HL-60/S4 (cell line): Measurements from ENCODE around the gene SRL.

Source experiments
- in situ Hi-C: fragments of 300-500 bp; cut with MboI; formaldehyde crosslinking; loops from 2 replicates; pipeline ENCODE4 v1.14.3; 2022; ENCODE audit warnings: low sequenced_read_pairs

Gene SRL

GRCh38 chr16:4241928-4242283, at the start of gene SRL:
Gene SRL, minus strand, starts transcription at chr16:4242080. Its CDS starts 13 bp downstream, at chr16:4242067.
- in situ Hi-C loops: no loop called here

GRCh38 chr16:4290236-4290830, 48.5 kb upstream of the SRL start:
- in situ Hi-C loops: loop anchor here (5.0 kb wide), 1 partner anchor 37 kb away; no protein-coding TSS in a partner anchor

- in situ Hi-C loops: no loop called here
Observed at GRCh38 chr16:4288148-4288921, 46.5 kb upstream of the SRL start.

GRCh38 chr16:4285167-4285566, 43.3 kb upstream of the SRL start:
- in situ Hi-C loops: no loop called here

GRCh38 chr16:4283939-4284338, 42.1 kb upstream of the SRL start:
- in situ Hi-C loops: no loop called here

GRCh38 chr16:4283441-4283840, 41.6 kb upstream of the SRL start:
- in situ Hi-C loops: no loop called here

GRCh38 chr16:4280625-4281024, 38.7 kb upstream of the SRL start:
- in situ Hi-C loops: no loop called here

GRCh38 chr16:4277987-4278513, 36.2 kb upstream of the SRL start:
- in situ Hi-C loops: no loop called here

GRCh38 chr16:4275861-4276260, 34.0 kb upstream of the SRL start:
- in situ Hi-C loops: no loop called here

GRCh38 chr16:4273858-4274311, 32.0 kb upstream of the SRL start:
- in situ Hi-C loops: no loop called here

- in situ Hi-C loops: no loop called here
Observed at GRCh38 chr16:4272114-4272956, 30.5 kb upstream of the SRL start.

GRCh38 chr16:4271176-4272113, 29.6 kb upstream of the SRL start:
- in situ Hi-C loops: no loop called here

- in situ Hi-C loops: no loop called here
Observed at GRCh38 chr16:4270595-4270994, 28.7 kb upstream of the SRL start.

GRCh38 chr16:4270091-4270490, 28.2 kb upstream of the SRL start:
- in situ Hi-C loops: no loop called here

GRCh38 chr16:4266372-4266771, 24.5 kb upstream of the SRL start:
- in situ Hi-C loops: no loop called here

GRCh38 chr16:4265676-4266075, 23.8 kb upstream of the SRL start:
- in situ Hi-C loops: no loop called here

GRCh38 chr16:4264546-4264945, 22.7 kb upstream of the SRL start:
- in situ Hi-C loops: no loop called here

- in situ Hi-C loops: no loop called here
Observed at GRCh38 chr16:4263504-4264436, 21.9 kb upstream of the SRL start.

GRCh38 chr16:4262303-4262835, 20.5 kb upstream of the SRL start:
- in situ Hi-C loops: no loop called here
